ENCODE data around the gene GBF1.

GBF1 gene

GRCh38 chr10:102421757-102422512, 176.6 kb downstream of the GBF1 start:
- TF ChIP-seq, protein P1, sequence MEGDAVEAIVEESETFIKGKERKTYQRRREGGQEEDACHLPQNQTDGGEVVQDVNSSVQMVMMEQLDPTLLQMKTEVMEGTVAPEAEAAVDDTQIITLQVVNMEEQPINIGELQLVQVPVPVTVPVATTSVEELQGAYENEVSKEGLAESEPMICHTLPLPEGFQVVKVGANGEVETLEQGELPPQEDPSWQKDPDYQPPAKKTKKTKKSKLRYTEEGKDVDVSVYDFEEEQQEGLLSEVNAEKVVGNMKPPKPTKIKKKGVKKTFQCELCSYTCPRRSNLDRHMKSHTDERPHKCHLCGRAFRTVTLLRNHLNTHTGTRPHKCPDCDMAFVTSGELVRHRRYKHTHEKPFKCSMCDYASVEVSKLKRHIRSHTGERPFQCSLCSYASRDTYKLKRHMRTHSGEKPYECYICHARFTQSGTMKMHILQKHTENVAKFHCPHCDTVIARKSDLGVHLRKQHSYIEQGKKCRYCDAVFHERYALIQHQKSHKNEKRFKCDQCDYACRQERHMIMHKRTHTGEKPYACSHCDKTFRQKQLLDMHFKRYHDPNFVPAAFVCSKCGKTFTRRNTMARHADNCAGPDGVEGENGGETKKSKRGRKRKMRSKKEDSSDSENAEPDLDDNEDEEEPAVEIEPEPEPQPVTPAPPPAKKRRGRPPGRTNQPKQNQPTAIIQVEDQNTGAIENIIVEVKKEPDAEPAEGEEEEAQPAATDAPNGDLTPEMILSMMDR (IDR thresholded peaks at IDR 0.05; ENCODE audit: low read depth, low read length): no peak
- H3K4me3 ChIP-seq (replicated peaks in 1 of 2; ENCODE audit: low read depth in 2 of 2, low read length in 2 of 2): peak overlapping the region; percentile 86 to 91
- DNase-seq (ENCODE audit: low read depth in 2 of 2): no peak

DNA sequence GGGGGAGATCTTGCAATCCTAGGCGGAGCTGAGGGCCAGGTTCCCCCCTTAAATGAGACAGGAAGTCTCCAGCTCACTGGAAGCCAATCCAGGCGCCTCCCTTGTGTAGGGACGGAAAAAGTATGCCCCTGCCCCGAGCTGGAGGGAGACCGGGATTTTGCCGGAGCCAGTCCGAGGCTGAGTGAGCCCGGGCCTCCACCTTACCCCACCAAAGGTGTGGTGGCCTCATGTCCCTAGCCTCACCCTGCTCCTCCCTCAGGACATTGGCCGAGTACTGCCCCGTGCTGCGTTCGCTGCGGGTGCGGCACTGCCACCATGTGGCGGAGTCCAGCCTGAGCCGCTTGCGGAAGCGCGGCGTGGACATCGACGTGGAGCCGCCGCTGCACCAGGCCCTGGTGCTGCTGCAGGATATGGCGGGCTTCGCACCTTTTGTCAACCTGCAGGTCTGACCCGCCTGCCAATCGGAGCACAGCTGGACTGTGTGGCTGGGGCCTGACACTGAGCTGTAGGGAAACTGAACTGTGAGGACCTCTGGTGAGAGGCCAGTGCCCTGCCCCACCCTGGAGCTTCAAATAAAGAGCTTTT, 177.3 kb downstream of the GBF1 start:
- DNase-seq (ENCODE audit: low read depth in 2 of 2): peak; percentile 75 to 76
- TF ChIP-seq, protein P1 (IDR thresholded peaks at IDR 0.05; ENCODE audit: low read depth, low read length): peak; percentile 79
- H3K4me3 ChIP-seq (replicated peaks in 1 of 2; ENCODE audit: low read depth in 2 of 2, low read length in 2 of 2): peak overlapping the region; percentile 86 to 91

DNA sequence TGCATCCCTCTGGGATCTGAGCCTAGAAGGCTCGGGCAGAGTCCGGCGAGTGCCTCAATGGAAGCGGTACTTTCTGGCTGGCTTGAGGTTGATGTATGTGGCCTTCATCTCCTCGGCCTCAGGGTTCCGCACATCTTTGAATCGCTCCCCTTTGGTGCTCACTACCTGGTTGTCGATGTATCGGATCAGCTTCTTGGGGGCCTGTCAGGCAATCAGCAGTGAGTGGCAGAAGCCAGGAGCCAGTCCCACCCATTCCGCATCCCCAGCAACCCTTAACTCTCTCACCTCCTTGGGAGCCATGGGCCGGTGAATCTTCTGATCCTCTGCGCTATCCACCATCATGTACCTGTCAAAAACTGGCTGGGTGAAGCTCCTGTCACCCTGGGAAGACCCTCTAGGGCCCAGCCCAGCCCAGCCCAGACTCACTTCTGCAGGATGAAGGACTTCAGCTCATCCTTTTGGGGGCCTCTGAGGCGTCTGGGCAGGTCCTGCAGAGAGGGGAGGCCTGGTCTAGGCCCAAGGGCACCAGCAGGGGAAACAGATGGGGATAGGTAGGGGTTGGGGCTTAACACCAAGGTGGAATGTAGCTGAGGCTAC, 178.1 kb downstream of the GBF1 start:
- no peak for DNase-seq (ENCODE audit: low read depth in 2 of 2)
- H3K4me3 ChIP-seq (replicated peaks in 1 of 2; ENCODE audit: low read depth in 2 of 2, low read length in 2 of 2): no peak overlapping the region
- TF ChIP-seq, protein P1 (IDR thresholded peaks at IDR 0.05; ENCODE audit: low read depth, low read length): no peak

- no peak for DNase-seq (ENCODE audit: low read depth in 2 of 2)
- TF ChIP-seq, protein P1 (IDR thresholded peaks at IDR 0.05; ENCODE audit: low read depth, low read length): no peak
- H3K4me3 ChIP-seq (replicated peaks in 1 of 2; ENCODE audit: low read depth in 2 of 2, low read length in 2 of 2): no peak overlapping the region
These were observed 178.8 kb downstream of the GBF1 start for GRCh38 chr10:102424145-102424544.

DNA sequence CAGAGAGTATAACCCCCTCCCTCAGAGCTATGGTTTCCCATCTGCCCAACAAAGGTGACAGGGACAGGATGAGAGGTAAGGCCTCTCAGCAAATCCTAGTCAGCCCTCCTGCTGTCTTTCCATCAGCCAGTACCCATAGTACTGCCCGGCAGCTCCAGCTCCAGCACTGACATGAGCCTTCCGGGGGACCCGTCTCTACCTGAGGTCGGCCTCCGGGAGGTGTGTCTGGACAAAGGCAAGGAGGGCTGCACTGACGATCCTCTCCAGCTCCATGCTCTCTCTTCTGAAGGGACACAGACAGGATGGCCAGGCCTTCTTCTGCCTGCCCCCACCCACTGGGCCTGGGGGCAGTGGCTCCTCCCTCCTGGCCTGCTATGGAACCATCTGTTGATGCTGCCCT, 179.6 kb downstream of the GBF1 start:
- TF ChIP-seq, protein P1 (IDR thresholded peaks at IDR 0.05; ENCODE audit: low read depth, low read length): no peak

GRCh38 chr10:102425444-102425843, 180.1 kb downstream of the GBF1 start:
- TF ChIP-seq, protein P1 (IDR thresholded peaks at IDR 0.05; ENCODE audit: low read depth, low read length): no peak
- no peak for DNase-seq (ENCODE audit: low read depth in 2 of 2)
- no peak overlapping the region for H3K4me3 ChIP-seq (replicated peaks in 1 of 2; ENCODE audit: low read depth in 2 of 2, low read length in 2 of 2)

More for the DNA sequence above, 179.6 kb downstream of the GBF1 start:
- no peak for DNase-seq (ENCODE audit: low read depth in 2 of 2)
- H3K4me3 ChIP-seq (replicated peaks in 1 of 2; ENCODE audit: low read depth in 2 of 2, low read length in 2 of 2): no peak overlapping the region
